ENCODE measurements around the gene NEURL1.

Gene NEURL1

GRCh38 chr10:103467406-103467805 is 26.1 kb upstream of the NEURL1 start:
- Histone ChIP-seq H3K27ac (ENCODE audit: low read depth, low read length) (no peak overlapping the region), H3K4me3 (ENCODE audit: low read depth in 1 of 2, low read length in 2 of 2) (no peak overlapping the region), H3K27me3 (ENCODE audit: control insufficient read depth in 1 of 2, insufficient read depth in 2 of 2, low read length in 2 of 2) (no peaks in the 10 kb centered on the region), H3K9ac (ENCODE audit: low read length) (no peak overlapping the region), H3K9me3 (ENCODE audit: low read length) (no peaks in the 10 kb centered on the region), H3K36me3 (ENCODE audit: insufficient read depth, low read length) (no peaks in the 10 kb centered on the region), H3K4me1 (ENCODE audit: insufficient read depth, low read length) (peaks cover 8% of the 10 kb centered on the region)

GRCh38 chr10:103469201-103469600 is 24.3 kb upstream of the NEURL1 start:
- Histone ChIP-seq H3K4me3 (ENCODE audit: low read depth in 1 of 2, low read length in 2 of 2) (no peak overlapping the region), H3K4me1 (ENCODE audit: insufficient read depth, low read length) (peaks cover 8% of the 10 kb centered on the region), H3K27me3 (ENCODE audit: control insufficient read depth in 1 of 2, insufficient read depth in 2 of 2, low read length in 2 of 2) (no peaks in the 10 kb centered on the region), H3K36me3 (ENCODE audit: insufficient read depth, low read length) (no peaks in the 10 kb centered on the region), H3K9ac (ENCODE audit: low read length) (no peak overlapping the region), H3K27ac (ENCODE audit: low read depth, low read length) (no peak overlapping the region), H3K9me3 (ENCODE audit: low read length) (no peaks in the 10 kb centered on the region)

GRCh38 chr10:103470761-103471653 is 22.5 kb upstream of the NEURL1 start:
- H3K4me3 ChIP-seq (ENCODE audit: low read depth in 1 of 2, low read length in 2 of 2): no peak overlapping the region
- no peaks in the 10 kb centered on the region for H3K36me3 ChIP-seq (ENCODE audit: insufficient read depth, low read length)
- no peak overlapping the region for H3K9ac ChIP-seq (ENCODE audit: low read length)
- H3K27ac ChIP-seq (ENCODE audit: low read depth, low read length): no peak overlapping the region
- H3K9me3 ChIP-seq (ENCODE audit: low read length): no peaks in the 10 kb centered on the region
- no peaks in the 10 kb centered on the region for H3K27me3 ChIP-seq (ENCODE audit: control insufficient read depth in 1 of 2, insufficient read depth in 2 of 2, low read length in 2 of 2)
- H3K4me1 ChIP-seq (ENCODE audit: insufficient read depth, low read length): peaks cover 8% of the 10 kb centered on the region

- Histone ChIP-seq H3K27ac (ENCODE audit: low read depth, low read length) (no peak overlapping the region), H3K4me1 (ENCODE audit: insufficient read depth, low read length) (peaks cover 8% of the 10 kb centered on the region), H3K36me3 (ENCODE audit: insufficient read depth, low read length) (no peaks in the 10 kb centered on the region), H3K9ac (ENCODE audit: low read length) (no peak overlapping the region), H3K9me3 (ENCODE audit: low read length) (no peaks in the 10 kb centered on the region), H3K4me3 (ENCODE audit: low read depth in 1 of 2, low read length in 2 of 2) (no peak overlapping the region), H3K27me3 (ENCODE audit: control insufficient read depth in 1 of 2, insufficient read depth in 2 of 2, low read length in 2 of 2) (peaks cover 0 to 4% of the 10 kb centered on the region in 2 donors)
These were observed 21.5 kb upstream of the NEURL1 start for GRCh38 chr10:103472005-103472404.

- no peaks in the 10 kb centered on the region for H3K36me3 ChIP-seq (ENCODE audit: insufficient read depth, low read length)
- no peak overlapping the region for H3K9ac ChIP-seq (ENCODE audit: low read length)
- H3K4me1 ChIP-seq (ENCODE audit: insufficient read depth, low read length): peaks cover 8% of the 10 kb centered on the region
- no peaks in the 10 kb centered on the region for H3K9me3 ChIP-seq (ENCODE audit: low read length)
- H3K4me3 ChIP-seq (ENCODE audit: low read depth in 1 of 2, low read length in 2 of 2): no peak overlapping the region
- H3K27ac ChIP-seq (ENCODE audit: low read depth, low read length): no peak overlapping the region
- peaks cover 0 to 4% of the 10 kb centered on the region in 2 donors for H3K27me3 ChIP-seq (ENCODE audit: control insufficient read depth in 1 of 2, insufficient read depth in 2 of 2, low read length in 2 of 2)
These were observed 20.2 kb upstream of the NEURL1 start for GRCh38 chr10:103473261-103473671.

GRCh38 chr10:103474077-103474476 is 19.4 kb upstream of the NEURL1 start:
- H3K4me3 ChIP-seq (ENCODE audit: low read depth in 1 of 2, low read length in 2 of 2): no peak overlapping the region
- H3K9ac ChIP-seq (ENCODE audit: low read length): no peak overlapping the region
- no peaks in the 10 kb centered on the region for H3K36me3 ChIP-seq (ENCODE audit: insufficient read depth, low read length)
- peaks cover 8% of the 10 kb centered on the region for H3K4me1 ChIP-seq (ENCODE audit: insufficient read depth, low read length)
- H3K27me3 ChIP-seq (ENCODE audit: control insufficient read depth in 1 of 2, insufficient read depth in 2 of 2, low read length in 2 of 2): peaks cover 0 to 4% of the 10 kb centered on the region in 2 donors
- H3K27ac ChIP-seq (ENCODE audit: low read depth, low read length): no peak overlapping the region
- no peaks in the 10 kb centered on the region for H3K9me3 ChIP-seq (ENCODE audit: low read length)

- Histone ChIP-seq H3K4me3 (ENCODE audit: low read depth in 1 of 2, low read length in 2 of 2) (no peak overlapping the region), H3K9me3 (ENCODE audit: low read length) (no peaks in the 10 kb centered on the region), H3K27me3 (ENCODE audit: control insufficient read depth in 1 of 2, insufficient read depth in 2 of 2, low read length in 2 of 2) (peaks cover 0 to 4% of the 10 kb centered on the region in 2 donors), H3K9ac (ENCODE audit: low read length) (no peak overlapping the region), H3K36me3 (ENCODE audit: insufficient read depth, low read length) (no peaks in the 10 kb centered on the region), H3K27ac (ENCODE audit: low read depth, low read length) (no peak overlapping the region), H3K4me1 (ENCODE audit: insufficient read depth, low read length) (peaks cover 8% of the 10 kb centered on the region)
These were observed 18.1 kb upstream of the NEURL1 start for GRCh38 chr10:103475437-103475836.

- no peak overlapping the region for H3K9ac ChIP-seq (ENCODE audit: low read length)
- H3K27ac ChIP-seq (ENCODE audit: low read depth, low read length): no peak overlapping the region
- H3K36me3 ChIP-seq (ENCODE audit: insufficient read depth, low read length): no peaks in the 10 kb centered on the region
- H3K27me3 ChIP-seq (ENCODE audit: control insufficient read depth in 1 of 2, insufficient read depth in 2 of 2, low read length in 2 of 2): peaks cover 0 to 4% of the 10 kb centered on the region in 2 donors
- H3K4me1 ChIP-seq (ENCODE audit: insufficient read depth, low read length): peaks cover 1% of the 10 kb centered on the region
- H3K4me3 ChIP-seq (ENCODE audit: low read depth in 1 of 2, low read length in 2 of 2): no peak overlapping the region
- H3K9me3 ChIP-seq (ENCODE audit: low read length): no peaks in the 10 kb centered on the region
These were observed 17.3 kb upstream of the NEURL1 start for GRCh38 chr10:103476046-103476768.

GRCh38 chr10:103478671-103479070 is 14.8 kb upstream of the NEURL1 start:
- no peaks in the 10 kb centered on the region for H3K36me3 ChIP-seq (ENCODE audit: insufficient read depth, low read length)
- H3K9me3 ChIP-seq (ENCODE audit: low read length): no peaks in the 10 kb centered on the region
- no peak overlapping the region for H3K4me3 ChIP-seq (ENCODE audit: low read depth in 1 of 2, low read length in 2 of 2)
- H3K9ac ChIP-seq (ENCODE audit: low read length): no peak overlapping the region
- no peak overlapping the region for H3K27ac ChIP-seq (ENCODE audit: low read depth, low read length)
- H3K27me3 ChIP-seq (ENCODE audit: control insufficient read depth in 1 of 2, insufficient read depth in 2 of 2, low read length in 2 of 2): peaks cover 0 to 4% of the 10 kb centered on the region in 2 donors
- H3K4me1 ChIP-seq (ENCODE audit: insufficient read depth, low read length): no peaks in the 10 kb centered on the region

- Histone ChIP-seq H3K36me3 (ENCODE audit: insufficient read depth, low read length) (no peaks in the 10 kb centered on the region), H3K4me1 (ENCODE audit: insufficient read depth, low read length) (no peaks in the 10 kb centered on the region), H3K9ac (ENCODE audit: low read length) (no peak within 1 kb of the TSS), H3K4me3 (ENCODE audit: low read depth in 1 of 2, low read length in 2 of 2) (no peak within 1 kb of the TSS), H3K27ac (ENCODE audit: low read depth, low read length) (no peak within 1 kb of the TSS), H3K27me3 (ENCODE audit: control insufficient read depth in 1 of 2, insufficient read depth in 2 of 2, low read length in 2 of 2) (peaks cover 0 to 4% of the 10 kb centered on the region in 2 donors), H3K9me3 (ENCODE audit: low read length) (no peaks in the 10 kb centered on the region)
These were observed 14.4 kb upstream of the NEURL1 start, which contains the start of gene CALHM3 for GRCh38 chr10:103479135-103479534. Gene CALHM3, minus strand, starts transcription at chr10:103479240. Its CDS starts 208 bp downstream, at chr10:103479032.

GRCh38 chr10:103480521-103480920 is 13.0 kb upstream of the NEURL1 start:
- no peaks in the 10 kb centered on the region for H3K9me3 ChIP-seq (ENCODE audit: low read length)
- H3K4me3 ChIP-seq (ENCODE audit: low read depth in 1 of 2, low read length in 2 of 2): no peak overlapping the region
- H3K36me3 ChIP-seq (ENCODE audit: insufficient read depth, low read length): no peaks in the 10 kb centered on the region
- H3K4me1 ChIP-seq (ENCODE audit: insufficient read depth, low read length): peaks cover 2% of the 10 kb centered on the region
- H3K27ac ChIP-seq (ENCODE audit: low read depth, low read length): no peak overlapping the region
- H3K9ac ChIP-seq (ENCODE audit: low read length): no peak overlapping the region
- peaks cover 0 to 4% of the 10 kb centered on the region in 2 donors for H3K27me3 ChIP-seq (ENCODE audit: control insufficient read depth in 1 of 2, insufficient read depth in 2 of 2, low read length in 2 of 2)

Data from muscle layer of colon (tissue), 2 donors.